ENCODE results near the gene ACTL6B. TPM values are rescaled to one million over a fixed set of nuclear protein-coding genes. Genes with fewer than 3 reads are reported as not detected.
A peak's percentile ranks its signal among the peaks of the same experiment; 100 is the strongest.

The ACTL6B gene
- total and polyA plus RNA-seq, 2 of the 13 experiments (the other 11 are each of a cell fraction or from before 2014, with no cell fraction given), result not detected

GRCh38 chr7:100649826-100650565 is 6.3 kb downstream of the ACTL6B start (continued):
- TF ChIP-seq ZNF646 (CRISPR knock-in tag; IDR thresholded peaks at IDR 0.05) (peak; percentile 65; the same call in 1 of the 2 replicates), RAD51 (IDR thresholded peaks at IDR 0.05; ENCODE audit: borderline replicate concordance) (peak; percentile 17; the same call in 1 of the 2 replicates), FOXP1 (IDR thresholded peaks at IDR 0.05) (0 out of 2 replicates have a peak, but pooled peaks have one; percentile 40), FOXP1 (CRISPR knock-in tag; IDR thresholded peaks at IDR 0.05) (no peak), SP1 (IDR thresholded peaks at IDR 0.05) (0 out of 2 replicates have a peak, but pooled peaks have one; percentile 28), SP1 (CRISPR knock-in tag; IDR thresholded peaks at IDR 0.05) (no peak), NONO (IDR thresholded peaks at IDR 0.05) (0 out of 2 replicates have a peak, but pooled peaks have one; percentile 47), NONO (CRISPR knock-in tag; conservative IDR thresholded peaks at IDR 0.05) (no peak), HOXA7 (CRISPR knock-in tag; IDR thresholded peaks at IDR 0.05) (no peak), CEBPG (CRISPR knock-in tag; IDR thresholded peaks at IDR 0.05) (0 out of 2 replicates have a peak, but pooled peaks have one; percentile 6), CEBPB (IDR thresholded peaks at IDR 0.05; ENCODE audit: borderline replicate concordance, low read depth, low read length) (peak; percentile 51; the same call in 1 of the 2 replicates), SALL1 (CRISPR knock-in tag; IDR thresholded peaks at IDR 0.05) (peak; percentile 26; the same call in 1 of the 2 replicates), UBTF (CRISPR knock-in tag; IDR thresholded peaks at IDR 0.05) (0 out of 2 replicates have a peak, but pooled peaks have one; percentile 16), NBN (conservative IDR thresholded peaks at IDR 0.05) (0 out of 2 replicates have a peak, but pooled peaks have one; percentile 34), TEAD3 (CRISPR knock-in tag; optimal IDR thresholded peaks at IDR 0.05; ENCODE audit: borderline replicate concordance) (peak; percentile 72), ZNF710 (CRISPR knock-in tag; IDR thresholded peaks at IDR 0.05; ENCODE audit: borderline replicate concordance) (no peak)
